ENCODE results near the gene ZBTB25.

The ZBTB25 gene

GRCh38 chr14:64444140-64444539 lies 59.5 kb downstream of the ZBTB25 start:
- no peak for DNase-seq (ENCODE audit: extremely low read depth in 1 of 2, low read depth in 1 of 2)

GRCh38 chr14:64442300-64442988 lies 61.2 kb downstream of the ZBTB25 start:
- no peak for DNase-seq (ENCODE audit: extremely low read depth in 1 of 2, low read depth in 1 of 2)

- DNase-seq (ENCODE audit: extremely low read depth in 1 of 2, low read depth in 1 of 2), result no peak
These were observed 63.1 kb downstream of the ZBTB25 start for GRCh38 chr14:64440494-64440893.

- no peak for DNase-seq (ENCODE audit: extremely low read depth in 1 of 2, low read depth in 1 of 2)
These were observed 64.5 kb downstream of the ZBTB25 start for GRCh38 chr14:64439141-64439540.

- no peak for DNase-seq (ENCODE audit: extremely low read depth in 1 of 2, low read depth in 1 of 2)
These were observed 65.3 kb downstream of the ZBTB25 start for GRCh38 chr14:64438181-64438841.

- no peak for DNase-seq (ENCODE audit: extremely low read depth in 1 of 2, low read depth in 1 of 2)
These were observed 69.1 kb downstream of the ZBTB25 start for GRCh38 chr14:64434528-64434927.

- DNase-seq (ENCODE audit: extremely low read depth in 1 of 2, low read depth in 1 of 2), result peak in 1 of 2 donors; percentile 47
These were observed 79.7 kb downstream of the ZBTB25 start for GRCh38 chr14:64423987-64424386.

- DNase-seq (ENCODE audit: extremely low read depth in 1 of 2, low read depth in 1 of 2), result no peak
These were observed 80.9 kb downstream of the ZBTB25 start for GRCh38 chr14:64422756-64423155.

- DNase-seq (ENCODE audit: extremely low read depth in 1 of 2, low read depth in 1 of 2), result no peak
These were observed 81.6 kb downstream of the ZBTB25 start for GRCh38 chr14:64422005-64422404.

- DNase-seq (ENCODE audit: extremely low read depth in 1 of 2, low read depth in 1 of 2), result no peak
These were observed 82.5 kb downstream of the ZBTB25 start for GRCh38 chr14:64421166-64421565.

- no peak for DNase-seq (ENCODE audit: extremely low read depth in 1 of 2, low read depth in 1 of 2)
These were observed 84.6 kb downstream of the ZBTB25 start for GRCh38 chr14:64419003-64419402.

- no peak for DNase-seq (ENCODE audit: extremely low read depth in 1 of 2, low read depth in 1 of 2)
These were observed 85.9 kb downstream of the ZBTB25 start for GRCh38 chr14:64417771-64418125.

- DNase-seq (ENCODE audit: extremely low read depth in 1 of 2, low read depth in 1 of 2), result no peak
These were observed 86.4 kb downstream of the ZBTB25 start for GRCh38 chr14:64417055-64417770.

- no peak for DNase-seq (ENCODE audit: extremely low read depth in 1 of 2, low read depth in 1 of 2)
These were observed 87.2 kb downstream of the ZBTB25 start for GRCh38 chr14:64416348-64416932.

- DNase-seq (ENCODE audit: extremely low read depth in 1 of 2, low read depth in 1 of 2), result no peak
These were observed 91.4 kb downstream of the ZBTB25 start for GRCh38 chr14:64412237-64412636.

GRCh38 chr14:64411001-64411400 lies 92.6 kb downstream of the ZBTB25 start:
- DNase-seq (ENCODE audit: extremely low read depth in 1 of 2, low read depth in 1 of 2), result no peak

GRCh38 chr14:64410084-64410774 lies 93.4 kb downstream of the ZBTB25 start:
- DNase-seq (ENCODE audit: extremely low read depth in 1 of 2, low read depth in 1 of 2), result no peak

GRCh38 chr14:64409126-64409920 lies 94.3 kb downstream of the ZBTB25 start:
- no peak for DNase-seq (ENCODE audit: extremely low read depth in 1 of 2, low read depth in 1 of 2)

GRCh38 chr14:64407329-64407728 lies 96.3 kb downstream of the ZBTB25 start:
- no peak for DNase-seq (ENCODE audit: extremely low read depth in 1 of 2, low read depth in 1 of 2)

GRCh38 chr14:64405295-64405694 lies 98.3 kb downstream of the ZBTB25 start:
- DNase-seq (ENCODE audit: extremely low read depth in 1 of 2, low read depth in 1 of 2), result no peak

Measured in stimulated activated CD8-positive, alpha-beta memory T cell treated with anti-CD3 and anti-CD28 coated beads, Interleukin-7, amount 100 ng/mL, for 48 hours (primary cell).